ENCODE measurements around the gene KLHL17. TPM values are rescaled to one million over a fixed set of nuclear protein-coding genes. Genes with fewer than 3 reads are reported as not detected.
A peak's percentile ranks its signal among the peaks of the same experiment; 100 is the strongest.
"Not testable (repeated sequence)": the region's sequence is repeated elsewhere in the genome, so short reads cannot be mapped to it uniquely, and the experiment has no call there.

Gene KLHL17
- polyA plus RNA-seq, 3 donors: 7.7 to 14.0 (median 13.6) TPM

DNA sequence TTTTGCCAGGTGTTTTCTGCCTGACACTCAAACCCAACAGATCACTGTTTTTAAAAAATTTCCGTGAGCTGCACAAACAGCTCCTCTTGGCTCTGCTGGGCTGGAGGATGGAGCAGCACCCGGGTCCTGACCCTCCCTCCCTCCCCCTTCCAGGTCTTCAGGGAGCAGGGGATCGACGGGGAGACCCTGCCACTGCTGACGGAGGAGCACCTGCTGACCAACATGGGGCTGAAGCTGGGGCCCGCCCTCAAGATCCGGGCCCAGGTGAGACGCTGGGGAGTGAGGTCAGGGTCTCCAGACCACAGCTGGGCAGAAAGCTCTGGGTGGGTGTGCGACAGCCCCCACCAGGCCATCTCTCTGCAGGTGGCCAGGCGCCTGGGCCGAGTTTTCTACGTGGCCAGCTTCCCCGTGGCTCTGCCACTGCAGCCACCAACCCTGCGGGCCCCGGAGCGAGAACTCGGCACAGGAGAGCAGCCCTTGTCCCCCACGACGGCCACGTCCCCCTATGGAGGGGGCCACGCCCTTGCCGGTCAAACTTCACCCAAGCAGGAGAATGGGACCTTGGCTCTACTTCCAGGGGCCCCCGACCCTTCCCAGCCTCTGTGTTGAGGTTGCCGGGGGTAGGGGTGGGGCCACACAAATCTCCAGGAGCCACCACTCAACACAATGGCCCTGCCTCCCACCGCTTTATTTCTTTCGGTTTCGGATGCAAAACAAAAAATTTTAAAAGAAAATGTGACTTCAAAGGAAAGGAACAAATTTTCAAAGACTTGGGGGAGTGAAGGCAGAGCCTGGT is 16.6 kb upstream of the KLHL17 start:
- DNase-seq (ENCODE audit: extremely low read depth in 1 of 11, low read depth in 9 of 11, low spot score in 4 of 11): no peak

DNA sequence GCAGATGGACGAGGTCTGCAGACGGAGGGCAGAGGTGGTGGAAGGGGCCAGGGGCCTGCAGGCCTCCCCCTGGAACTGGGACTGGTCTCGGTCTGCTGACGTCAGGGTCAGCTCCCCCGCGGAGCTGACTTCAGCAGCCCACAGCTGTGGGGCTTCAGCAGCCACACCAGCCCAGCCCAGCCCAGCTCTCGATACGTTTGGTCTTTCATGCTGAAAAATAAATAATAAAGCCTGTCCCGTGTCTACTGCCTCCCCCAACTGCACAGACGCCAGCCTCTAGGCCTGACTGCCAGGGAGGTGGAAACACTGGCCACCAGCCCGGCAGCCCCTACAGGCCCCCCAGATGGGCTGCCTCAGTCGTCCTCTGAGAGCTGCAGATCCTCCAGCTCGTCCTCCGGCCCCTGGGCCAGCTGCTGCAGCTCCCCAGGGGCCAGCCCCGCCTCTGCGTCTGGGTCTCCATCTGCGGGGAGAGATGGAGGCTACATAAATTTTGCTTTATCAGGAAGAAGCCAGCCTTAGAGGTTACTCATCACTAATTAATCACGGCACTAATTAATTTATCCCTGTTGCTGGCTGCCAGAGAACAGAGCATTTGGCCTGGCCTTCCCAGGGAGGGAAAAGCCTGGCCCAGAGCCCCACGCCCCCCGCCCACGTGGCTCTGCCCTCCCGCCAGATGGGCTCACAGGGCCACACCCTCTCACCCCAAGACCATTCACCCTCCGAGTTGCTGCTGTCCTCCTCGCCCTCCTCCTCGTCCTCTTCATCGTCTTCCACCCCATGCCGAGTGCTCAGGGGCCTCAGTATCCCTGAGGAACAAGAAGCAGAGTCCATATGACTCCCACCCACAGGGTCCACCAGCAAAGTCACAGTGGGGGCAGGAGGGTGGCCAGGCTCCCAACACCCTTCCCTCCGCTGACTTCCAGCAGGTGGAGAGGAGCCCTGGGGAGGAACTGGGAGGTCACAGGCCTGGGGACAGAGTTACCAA is 15.8 kb upstream of the KLHL17 start:
- DNase-seq (ENCODE audit: extremely low read depth in 1 of 11, low read depth in 9 of 11, low spot score in 4 of 11): peak in 8 of 11 donors; percentile 82 to 92 (median 86)

DNA sequence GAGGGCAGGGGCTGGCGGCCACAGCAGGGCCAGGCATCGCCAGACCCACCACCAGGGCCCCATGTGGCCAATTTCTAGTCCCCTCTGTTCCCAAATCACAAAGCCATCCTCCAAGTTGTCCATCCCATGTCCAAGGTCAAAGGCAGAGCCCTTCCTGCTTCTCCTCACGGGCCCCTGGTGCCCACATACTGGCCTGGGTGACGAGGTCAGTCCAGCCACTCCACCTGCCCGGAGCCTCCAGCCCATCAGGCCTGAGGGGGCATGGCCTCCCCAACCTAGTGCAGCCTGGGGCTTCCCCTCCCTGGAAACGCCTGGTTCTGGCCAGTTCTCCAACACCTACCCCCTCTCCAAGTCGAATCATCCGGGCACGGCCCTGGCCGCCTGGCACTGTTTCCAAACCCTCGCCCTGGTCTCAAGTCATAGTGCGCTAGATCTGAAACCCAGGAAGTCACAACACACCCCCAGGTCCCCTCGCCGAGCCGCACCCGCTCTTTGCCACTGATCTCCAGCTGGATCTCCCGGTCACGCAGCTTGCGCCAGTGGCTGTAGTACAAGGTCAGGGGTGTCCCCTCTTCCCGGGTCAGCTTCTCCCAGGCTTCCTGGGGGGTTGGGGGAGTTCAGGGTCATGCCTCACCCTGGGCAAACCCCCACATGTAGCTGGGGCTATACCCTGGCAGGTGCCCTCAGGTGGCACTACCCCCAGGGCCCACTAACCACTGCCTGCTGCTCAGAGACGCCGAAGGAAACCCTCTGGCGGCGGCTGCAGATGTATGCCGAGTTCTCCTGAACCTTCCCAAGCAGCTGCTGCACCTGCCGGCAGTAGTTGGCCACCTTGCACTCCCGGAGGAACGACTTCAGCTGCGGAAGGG is 14.5 kb upstream of the KLHL17 start:
- no peak for DNase-seq (ENCODE audit: extremely low read depth in 1 of 11, low read depth in 9 of 11, low spot score in 4 of 11)

DNA sequence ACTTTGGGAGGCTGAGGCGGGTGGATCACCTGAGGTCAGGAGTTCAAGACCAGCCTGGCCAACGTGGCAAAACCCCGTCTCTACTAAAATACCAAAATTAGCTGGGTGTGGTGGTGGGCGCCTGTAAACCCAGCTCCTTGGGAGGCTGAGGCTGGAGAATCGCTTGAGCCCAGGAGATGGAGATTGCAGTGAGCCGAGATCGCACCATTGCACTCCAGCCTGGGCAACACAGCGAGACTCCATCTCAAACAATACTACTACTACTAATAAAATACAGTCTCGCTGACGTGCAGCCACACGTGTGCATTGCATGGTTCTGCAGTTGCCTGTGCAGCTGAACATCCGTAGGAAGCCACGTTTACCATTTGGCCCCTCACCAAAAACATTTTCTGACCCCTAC is 13.6 kb upstream of the KLHL17 start:
- not testable (repeated sequence) for DNase-seq (ENCODE audit: extremely low read depth in 1 of 11, low read depth in 9 of 11, low spot score in 4 of 11)

DNA sequence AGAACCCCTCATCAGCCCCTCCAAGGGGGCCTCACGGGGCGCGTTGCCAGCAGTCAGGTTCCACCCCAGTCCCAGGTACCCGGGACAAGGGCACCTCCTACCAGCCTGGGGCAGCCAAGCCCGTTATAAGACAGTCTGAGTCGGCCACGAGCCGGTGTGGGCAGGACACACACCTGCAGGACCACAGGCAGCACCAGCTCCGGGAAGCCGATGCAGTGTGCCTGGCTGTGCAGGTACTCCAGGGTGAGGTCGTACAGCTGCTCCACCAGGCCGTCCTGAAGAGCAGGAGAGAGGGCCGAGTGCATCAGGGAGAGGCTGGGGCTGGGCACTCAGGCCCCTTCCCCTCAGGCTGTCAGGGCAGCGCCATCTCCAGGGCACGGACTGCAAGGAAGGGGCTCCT is 12.4 kb upstream of the KLHL17 start:
- DNase-seq (ENCODE audit: extremely low read depth in 1 of 11, low read depth in 9 of 11, low spot score in 4 of 11): no peak

DNA sequence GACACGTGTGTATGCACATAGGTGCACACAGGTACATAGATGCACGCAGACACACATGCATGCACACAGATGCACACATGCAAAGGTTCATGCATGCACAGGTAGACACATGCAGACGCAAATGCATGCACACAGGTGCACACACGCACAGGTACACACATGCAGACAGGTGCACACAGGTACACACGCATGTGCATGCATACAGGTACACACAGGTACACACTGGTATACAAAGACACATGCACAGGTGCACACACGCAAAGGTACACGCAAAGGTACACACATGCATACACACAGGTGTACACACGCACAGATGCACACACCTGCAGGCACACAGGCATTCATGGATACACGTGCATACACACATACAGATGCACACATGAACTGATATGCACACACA is 10.1 kb upstream of the KLHL17 start:
- no peak for DNase-seq (ENCODE audit: extremely low read depth in 1 of 11, low read depth in 9 of 11, low spot score in 4 of 11)

DNA sequence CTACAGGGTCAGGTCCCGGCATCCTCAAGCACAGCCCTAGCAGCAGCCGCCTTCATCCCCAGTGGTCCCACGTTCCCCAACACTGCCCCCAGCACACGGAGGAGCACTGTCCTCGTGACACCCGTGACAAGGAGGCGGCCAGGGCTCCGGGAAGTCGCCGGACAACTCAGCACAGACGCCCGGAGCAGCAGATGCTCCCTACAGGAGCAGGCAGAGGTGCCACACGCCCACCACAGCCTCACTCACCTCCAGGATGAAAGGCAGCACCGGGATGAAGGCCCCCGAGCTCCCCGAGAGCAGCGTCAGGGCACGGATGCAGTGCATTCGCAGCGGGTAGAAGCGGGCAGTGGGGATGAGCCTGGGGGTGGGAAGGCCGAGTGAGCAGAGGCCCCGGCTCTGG is 9.5 kb upstream of the KLHL17 start:
- no peak for DNase-seq (ENCODE audit: extremely low read depth in 1 of 11, low read depth in 9 of 11, low spot score in 4 of 11)

DNA sequence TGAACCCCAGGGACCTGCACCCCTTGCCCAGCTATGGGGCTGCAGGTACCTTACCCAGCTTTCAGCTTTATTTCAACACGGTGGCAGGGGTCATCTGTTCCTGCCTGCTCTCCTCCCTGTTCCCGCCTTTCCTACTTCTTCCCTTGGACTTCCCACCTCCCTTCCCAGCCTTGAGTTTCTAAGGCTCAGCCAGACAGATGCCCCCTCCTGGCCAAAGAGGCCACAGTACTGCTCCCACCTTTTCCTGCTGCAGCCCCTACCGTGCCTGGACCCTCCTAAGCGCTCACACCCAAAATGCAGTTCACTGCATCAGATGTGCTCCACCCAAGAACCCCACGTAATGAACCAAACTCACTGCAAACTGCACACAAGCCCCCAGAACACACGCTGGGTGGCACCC is 9.0 kb upstream of the KLHL17 start:
- DNase-seq (ENCODE audit: extremely low read depth in 1 of 11, low read depth in 9 of 11, low spot score in 4 of 11): no peak

DNA sequence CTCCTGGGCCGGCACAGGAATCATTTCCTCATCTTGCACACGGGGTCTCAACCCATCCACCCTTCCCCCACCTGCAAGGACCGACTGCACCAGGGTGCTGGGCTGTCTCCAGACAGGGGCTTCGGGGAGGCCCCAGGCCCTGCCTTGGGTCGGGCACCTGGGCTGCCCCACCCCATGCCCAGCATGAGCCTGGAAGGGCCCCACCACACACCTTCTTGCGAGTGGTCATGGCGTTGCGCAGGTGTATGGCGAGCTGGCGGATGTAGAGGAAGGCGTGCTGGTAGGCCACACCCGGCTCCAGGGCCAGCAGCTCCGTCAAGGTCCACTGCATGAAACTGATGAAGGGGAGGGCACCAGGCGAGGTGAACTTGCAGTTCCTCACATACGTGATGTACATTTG is 8.2 kb upstream of the KLHL17 start:
- DNase-seq (ENCODE audit: extremely low read depth in 1 of 11, low read depth in 9 of 11, low spot score in 4 of 11): no peak

DNA sequence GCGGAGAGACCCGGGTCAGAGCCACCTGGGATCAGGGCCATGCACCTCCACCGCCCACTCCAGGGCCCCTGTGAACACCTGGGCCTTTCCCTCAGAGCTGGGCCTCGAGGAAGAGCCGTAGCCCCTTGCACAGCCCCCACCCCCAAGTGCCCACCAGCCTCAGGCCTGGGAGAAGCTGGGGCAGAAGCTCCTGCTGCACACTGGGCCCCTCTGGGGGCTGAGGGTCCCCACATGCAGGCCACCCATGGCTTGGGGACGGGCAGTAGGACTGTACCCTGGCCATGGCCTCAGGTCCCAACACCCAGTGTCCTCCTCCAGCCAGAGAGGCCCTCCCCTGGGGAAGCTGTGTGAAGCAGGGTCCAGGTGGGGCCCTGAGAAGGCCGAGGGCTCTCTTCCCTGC is 7.8 kb upstream of the KLHL17 start:
- no peak for DNase-seq (ENCODE audit: extremely low read depth in 1 of 11, low read depth in 9 of 11, low spot score in 4 of 11)

DNA sequence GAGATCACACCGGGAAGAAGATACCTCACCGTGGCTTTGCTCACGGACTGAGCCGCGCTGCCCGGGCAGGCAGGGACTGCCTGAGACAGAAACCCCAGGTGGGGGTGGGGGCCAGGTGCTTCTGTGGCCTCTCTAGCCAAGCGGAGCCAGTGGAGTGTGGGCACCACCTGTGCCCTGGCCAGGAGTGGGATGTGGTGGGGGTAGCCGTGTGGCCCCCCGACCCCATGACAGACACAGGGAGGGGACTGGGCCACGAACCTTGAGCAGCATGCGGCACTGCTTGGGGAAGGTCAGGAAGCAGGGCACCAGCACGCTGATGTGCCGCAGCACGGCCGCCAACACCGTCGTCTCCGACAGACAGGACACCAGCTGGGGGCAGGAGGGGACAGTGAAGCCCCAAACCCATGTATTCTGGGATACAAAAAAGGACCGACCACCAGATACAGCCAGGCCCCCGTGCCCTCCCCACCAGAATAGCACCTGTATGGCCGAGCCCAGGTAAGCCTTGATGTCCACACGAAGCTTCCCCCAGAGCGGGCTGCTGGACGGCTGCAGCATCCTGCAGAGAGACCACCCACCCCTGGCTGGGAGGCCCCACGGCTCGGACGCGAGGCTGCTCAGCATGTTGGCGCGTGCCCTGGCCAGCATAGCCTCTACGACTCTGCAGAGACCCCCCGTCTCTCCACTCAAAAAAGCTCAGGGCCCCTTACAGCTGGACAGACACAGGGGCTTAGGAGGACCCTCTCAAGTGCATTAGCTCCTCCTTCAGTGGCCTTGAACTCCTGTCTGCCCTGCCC is 6.7 kb upstream of the KLHL17 start:
- no peak for DNase-seq (ENCODE audit: extremely low read depth in 1 of 11, low read depth in 9 of 11, low spot score in 4 of 11)

DNA sequence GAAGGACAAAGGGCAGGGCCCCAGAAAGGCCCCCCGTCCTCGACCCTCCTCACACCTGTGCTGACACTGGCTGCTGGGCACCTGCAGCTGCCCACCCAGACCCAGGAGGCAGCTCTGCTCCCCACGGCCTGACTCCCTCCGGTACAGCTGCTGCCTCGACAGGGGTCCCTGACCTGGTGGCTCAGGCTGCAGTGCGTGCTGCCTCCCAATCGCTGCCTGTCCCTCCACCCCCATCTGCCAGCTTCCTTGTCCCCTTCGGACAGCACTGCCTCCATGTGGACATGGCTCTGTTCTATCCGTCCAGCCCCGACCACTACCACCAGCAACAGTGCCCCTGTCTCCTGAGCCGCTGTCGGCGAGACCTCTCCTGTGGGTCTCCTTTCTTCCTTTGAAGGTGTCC is 5.5 kb upstream of the KLHL17 start:
- no peak for DNase-seq (ENCODE audit: extremely low read depth in 1 of 11, low read depth in 9 of 11, low spot score in 4 of 11)

DNA sequence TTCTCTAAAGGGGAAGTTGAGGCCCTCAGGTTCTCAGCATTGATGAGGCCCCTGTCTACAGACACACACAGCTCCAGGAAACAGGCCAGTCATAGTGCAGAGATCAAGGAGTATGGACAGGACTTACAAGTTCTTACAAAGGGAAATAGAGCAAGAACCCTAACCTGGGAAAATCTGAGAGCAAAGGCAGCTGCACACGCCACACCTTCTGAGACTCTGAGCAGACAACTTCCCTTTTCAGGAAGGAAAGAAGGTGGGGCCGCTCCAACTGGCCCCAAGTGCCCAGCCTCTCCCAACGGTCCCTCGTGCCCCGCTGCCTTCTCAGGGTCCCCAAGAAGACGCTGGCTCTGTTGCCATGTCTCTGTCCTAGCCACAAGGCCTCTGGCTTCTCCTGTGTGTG is 4.9 kb upstream of the KLHL17 start:
- DNase-seq (ENCODE audit: extremely low read depth in 1 of 11, low read depth in 9 of 11, low spot score in 4 of 11): no peak

DNA sequence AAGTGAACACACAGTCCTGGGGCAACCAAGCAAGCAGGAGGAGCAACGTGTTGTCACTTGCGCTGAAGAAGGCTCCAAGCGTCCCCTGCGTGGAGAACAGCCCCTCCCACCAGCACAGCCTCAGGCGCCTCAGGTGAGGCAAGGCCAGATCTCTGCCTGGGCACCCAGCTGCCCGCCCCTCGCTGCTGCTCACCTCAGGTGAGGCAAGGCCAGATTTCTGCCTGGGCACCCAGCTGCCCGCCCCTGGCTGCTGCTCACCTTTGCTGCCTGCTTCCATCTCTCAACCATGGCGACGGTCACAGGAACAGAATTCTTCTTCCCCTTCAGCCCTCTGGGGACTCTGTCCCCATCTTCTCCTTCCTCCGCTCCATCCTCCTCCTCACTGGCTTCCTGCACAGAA is 3.7 kb upstream of the KLHL17 start:
- DNase-seq (ENCODE audit: extremely low read depth in 1 of 11, low read depth in 9 of 11, low spot score in 4 of 11): no peak

DNA sequence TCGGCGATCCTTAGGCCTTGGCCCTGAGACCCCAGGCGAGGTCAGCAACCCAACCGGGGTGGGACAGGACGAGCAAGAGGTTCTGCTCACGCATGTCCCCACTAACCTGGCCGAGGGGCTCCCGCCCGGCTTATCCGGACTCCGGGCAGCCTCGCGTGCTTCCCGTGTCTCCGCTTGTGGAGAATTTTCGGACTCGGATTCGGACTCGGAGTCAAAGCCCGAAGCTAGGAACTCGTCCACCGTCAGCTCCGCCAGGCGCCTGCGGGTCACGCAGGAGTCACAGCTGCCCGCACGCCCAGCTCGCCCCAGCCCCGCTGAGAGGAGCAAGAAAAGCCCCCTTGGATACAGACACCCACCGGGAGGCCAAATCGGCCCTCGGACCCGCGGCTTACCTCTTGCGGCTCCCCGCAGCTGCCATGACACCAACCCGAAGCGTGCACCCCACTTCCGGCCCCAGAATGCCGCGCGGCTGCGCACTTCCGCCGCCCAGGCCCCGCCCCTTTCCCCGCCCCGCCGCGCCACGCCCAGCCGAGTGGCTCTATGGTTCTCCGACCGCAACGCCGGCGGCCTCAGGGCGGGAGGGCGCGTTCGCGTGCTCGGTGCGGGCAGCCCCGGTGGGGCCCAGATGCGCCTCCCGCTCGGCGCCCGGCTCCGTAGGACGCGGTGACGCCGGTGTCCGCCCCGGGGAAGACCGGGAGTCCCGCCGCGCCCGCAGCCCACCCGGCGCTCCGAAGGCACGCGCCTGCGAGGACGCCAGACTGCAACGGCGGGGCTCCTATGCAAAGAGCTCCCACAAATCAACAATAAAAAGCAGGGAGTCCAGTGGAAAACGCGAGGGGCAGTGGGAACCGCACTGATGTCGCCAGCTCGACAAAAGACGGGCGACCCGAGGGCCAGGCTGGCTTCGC is 1.3 kb upstream of the KLHL17 start, which contains the start of gene NOC2L:
Gene NOC2L (minus strand): TSS at position 434 of the 908 bp plus-strand sequence. CDS start 16 bp downstream, at position 418.
- DNase-seq (ENCODE audit: extremely low read depth in 1 of 11, low read depth in 9 of 11, low spot score in 4 of 11): peak in 8 of 11 donors; percentile 73 to 88 (median 86)

DNA sequence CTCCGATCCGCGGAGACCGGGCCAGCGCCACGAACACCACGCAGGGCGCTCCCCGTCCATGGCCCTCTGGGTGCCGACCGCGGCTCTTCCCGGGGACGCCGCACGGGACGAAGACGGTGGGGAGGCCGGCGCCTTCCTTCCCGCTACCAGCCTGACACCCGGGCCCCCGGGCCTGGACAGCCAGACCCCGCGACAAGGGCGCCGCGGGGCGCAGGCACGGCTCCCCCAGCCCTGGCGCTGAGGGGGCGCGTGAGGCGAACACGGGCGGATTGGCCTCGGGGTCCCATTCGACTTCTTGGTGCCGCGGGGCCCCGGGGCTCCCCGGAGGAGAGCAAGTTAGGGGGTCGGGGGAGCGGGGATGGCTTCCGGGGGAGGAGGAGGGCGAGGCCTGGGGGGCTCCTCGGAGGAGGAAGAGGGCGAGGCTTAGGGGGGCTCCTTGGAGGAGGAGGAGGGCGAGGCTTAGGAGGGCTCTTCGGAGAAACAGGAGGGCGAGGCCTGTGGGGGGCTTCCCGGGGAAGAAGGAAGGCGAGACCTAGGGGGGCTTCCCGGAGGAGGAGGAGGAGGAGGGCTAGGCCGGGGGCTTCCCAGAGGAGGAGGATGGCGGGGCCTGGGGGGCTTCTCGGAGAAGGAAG is 537 bp upstream of the KLHL17 start:
- no peak for DNase-seq (ENCODE audit: extremely low read depth in 1 of 11, low read depth in 9 of 11, low spot score in 4 of 11)

DNA sequence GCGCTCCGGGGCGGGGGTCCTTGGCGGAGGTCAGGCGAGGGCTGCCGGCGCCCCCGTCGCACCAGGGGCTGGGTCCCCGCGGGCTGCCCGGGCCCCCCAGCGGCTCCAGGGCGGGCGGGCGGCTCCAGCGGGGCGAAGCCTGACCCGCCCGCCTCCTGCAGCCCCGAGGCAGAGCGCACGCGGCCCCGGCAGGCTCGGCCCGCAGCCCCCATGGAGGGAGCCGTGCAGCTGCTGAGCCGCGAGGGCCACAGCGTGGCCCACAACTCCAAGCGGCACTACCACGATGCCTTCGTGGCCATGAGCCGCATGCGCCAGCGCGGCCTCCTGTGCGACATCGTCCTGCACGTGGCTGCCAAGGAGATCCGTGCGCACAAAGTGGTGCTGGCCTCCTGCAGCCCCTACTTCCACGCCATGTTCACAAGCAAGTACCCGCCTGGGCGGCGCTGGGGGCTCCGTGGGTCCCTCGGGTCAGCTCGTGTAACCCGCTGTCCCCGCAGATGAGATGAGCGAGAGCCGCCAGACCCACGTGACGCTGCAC is 817 bp downstream of the KLHL17 start:
- no peak for DNase-seq (ENCODE audit: extremely low read depth in 1 of 11, low read depth in 9 of 11, low spot score in 4 of 11)

All from renal cortex interstitium (tissue), 11 donors.